Measurements from ENCODE around the gene EPHB1.

- TF ChIP-seq POLR2AphosphoS5 (IDR thresholded peaks at IDR 0.05) (no peak), POLR2A (IDR thresholded peaks at IDR 0.05) (no peak), CTCF (IDR thresholded peaks at IDR 0.05) (no peak), EP300 (IDR thresholded peaks at IDR 0.05; ENCODE audit: low read depth) (no peak)
Measured at GRCh38 chr3:135261214-135261775, 466.2 kb downstream of the EPHB1 start.

Data from transverse colon (tissue), 4 donors.